ENCODE results near the gene CFAP97.
"Not testable (repeated sequence)": the region's sequence is repeated elsewhere in the genome, so short reads cannot be mapped to it uniquely, and the experiment has no call there.

CFAP97 gene

DNA sequence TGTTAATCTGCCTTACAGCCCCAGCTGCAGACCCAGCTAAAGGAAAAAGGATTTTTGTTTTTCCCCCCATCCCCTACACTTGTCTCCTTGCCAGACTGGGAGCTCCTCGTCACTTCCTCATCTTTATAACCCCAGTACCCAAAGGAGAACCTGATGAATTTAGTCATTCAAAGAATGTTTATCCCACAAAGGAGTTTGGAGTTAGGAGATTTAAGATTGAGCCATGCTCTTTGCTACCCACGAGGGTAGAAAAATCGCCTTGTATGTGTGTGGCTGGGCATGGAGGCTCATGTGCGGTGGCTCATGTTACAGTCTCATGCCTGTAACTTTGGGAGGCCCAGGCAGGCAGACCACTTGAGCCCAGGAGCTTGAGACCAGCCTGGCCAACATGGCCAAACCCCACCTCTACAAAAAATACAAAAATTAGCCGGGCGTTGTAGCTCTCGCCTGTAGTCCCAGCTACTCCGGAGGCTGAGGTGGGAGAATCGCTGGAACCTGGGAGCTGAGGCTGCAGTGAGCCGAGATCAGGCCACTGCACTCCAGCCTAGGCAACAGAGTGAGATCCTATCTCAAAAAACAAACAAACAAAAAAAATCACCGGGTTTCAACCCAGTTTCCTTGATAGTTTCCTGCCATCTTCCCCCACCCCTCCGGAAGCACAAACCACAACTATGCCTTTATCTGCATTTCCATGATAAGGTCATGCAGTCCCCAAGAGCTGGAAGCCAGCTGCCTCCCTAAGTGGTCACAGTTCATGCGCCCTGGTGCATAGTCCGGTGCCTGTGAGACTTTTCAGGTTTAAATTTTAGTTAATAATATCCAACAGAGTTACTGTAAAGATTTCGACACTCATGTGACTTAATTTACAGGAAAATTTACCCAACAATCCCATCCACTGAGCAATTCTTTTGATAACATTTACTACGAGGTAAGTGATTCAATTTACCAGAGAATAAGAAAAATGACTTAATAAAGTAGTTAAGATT is 1.5 kb downstream of the CFAP97 start:
- Histone ChIP-seq H3K9me3 (ENCODE audit: control insufficient read depth, low read length) (no peaks in the 10 kb centered on the region), H3K36me3 (ENCODE audit: control insufficient read depth, insufficient read depth, low read length) (no peaks in the 10 kb centered on the region), H3K27me3 (ENCODE audit: control insufficient read depth, insufficient read depth, low read length, poor library complexity, severe bottlenecking) (peaks cover 4% of the 10 kb centered on the region), H3K4me3 (ENCODE audit: insufficient read depth, low read depth, low read length) (peak overlapping the region; percentile 12), H3K27ac (ENCODE audit: insufficient read depth, low read depth, low read length, poor library complexity, severe bottlenecking) (no peak overlapping the region), H3K4me1 (ENCODE audit: control insufficient read depth, insufficient read depth, low read length) (peaks cover 11% of the 10 kb centered on the region)
- 70 to 76% methylated on average over 13 to 15 of the region's 16 CpGs for WGBS, 2 experiments

DNA sequence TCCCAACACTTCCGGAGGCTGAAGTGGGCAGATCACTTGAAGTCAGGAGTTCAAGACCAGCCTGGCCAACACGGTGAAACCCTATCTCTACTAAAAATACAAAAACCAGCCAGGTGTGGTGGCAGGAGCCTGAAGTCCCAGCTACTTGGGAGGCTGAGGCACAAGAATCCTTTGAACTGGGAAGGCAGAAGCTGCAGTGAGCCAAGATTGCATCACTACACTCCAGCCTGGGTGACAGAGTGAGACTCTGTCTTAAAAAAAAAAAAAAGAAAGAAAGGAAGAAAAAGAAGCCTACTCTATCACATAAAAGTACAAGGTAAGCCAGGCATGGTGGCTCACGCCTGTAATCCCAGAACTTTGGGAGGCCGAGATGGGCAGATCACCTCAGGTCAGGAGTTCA is 5.6 kb downstream of the CFAP97 start:
- H3K4me1 ChIP-seq (ENCODE audit: control insufficient read depth, insufficient read depth, low read length) = peaks cover 11% of the 10 kb centered on the region
- 90 to 91% methylated on average over 4 of the region's 4 CpGs for WGBS, 2 experiments
- H3K27ac ChIP-seq (ENCODE audit: insufficient read depth, low read depth, low read length, poor library complexity, severe bottlenecking); H3K36me3 ChIP-seq (ENCODE audit: control insufficient read depth, insufficient read depth, low read length); H3K9me3 ChIP-seq (ENCODE audit: control insufficient read depth, low read length); H3K4me3 ChIP-seq (ENCODE audit: insufficient read depth, low read depth, low read length); H3K27me3 ChIP-seq (ENCODE audit: control insufficient read depth, insufficient read depth, low read length, poor library complexity, severe bottlenecking): not testable (repeated sequence)

DNA sequence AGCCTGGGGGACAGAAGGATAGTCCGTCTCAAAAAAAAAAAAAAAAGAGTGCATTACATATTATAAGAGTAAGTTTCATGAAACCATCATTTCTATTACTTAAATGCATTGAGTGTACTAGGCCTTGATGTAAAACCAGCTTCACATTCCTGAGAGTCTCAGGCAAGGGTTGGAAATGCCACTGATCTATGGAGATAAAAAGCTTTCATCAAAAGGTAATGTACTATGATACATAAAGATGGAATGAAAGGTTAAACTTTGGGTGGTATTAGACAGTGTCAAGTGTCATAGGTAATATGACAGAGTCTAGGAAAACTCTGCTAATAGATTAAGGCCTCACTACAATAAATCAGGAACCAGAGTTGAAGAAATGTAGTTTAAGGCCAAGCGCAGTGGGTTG is 7.4 kb downstream of the CFAP97 start:
- H3K27ac ChIP-seq (ENCODE audit: insufficient read depth, low read depth, low read length, poor library complexity, severe bottlenecking) = no peak overlapping the region
- H3K4me1 ChIP-seq (ENCODE audit: control insufficient read depth, insufficient read depth, low read length) = no peaks in the 10 kb centered on the region
- H3K4me3 ChIP-seq (ENCODE audit: insufficient read depth, low read depth, low read length) = no peak overlapping the region
- WGBS, 2 experiments = 92 to 93% methylated on average over 1 to 2 of the region's 2 CpGs
- no peaks in the 10 kb centered on the region for H3K36me3 ChIP-seq (ENCODE audit: control insufficient read depth, insufficient read depth, low read length)
- no peaks in the 10 kb centered on the region for H3K27me3 ChIP-seq (ENCODE audit: control insufficient read depth, insufficient read depth, low read length, poor library complexity, severe bottlenecking)
- H3K9me3 ChIP-seq (ENCODE audit: control insufficient read depth, low read length) = no peaks in the 10 kb centered on the region

DNA sequence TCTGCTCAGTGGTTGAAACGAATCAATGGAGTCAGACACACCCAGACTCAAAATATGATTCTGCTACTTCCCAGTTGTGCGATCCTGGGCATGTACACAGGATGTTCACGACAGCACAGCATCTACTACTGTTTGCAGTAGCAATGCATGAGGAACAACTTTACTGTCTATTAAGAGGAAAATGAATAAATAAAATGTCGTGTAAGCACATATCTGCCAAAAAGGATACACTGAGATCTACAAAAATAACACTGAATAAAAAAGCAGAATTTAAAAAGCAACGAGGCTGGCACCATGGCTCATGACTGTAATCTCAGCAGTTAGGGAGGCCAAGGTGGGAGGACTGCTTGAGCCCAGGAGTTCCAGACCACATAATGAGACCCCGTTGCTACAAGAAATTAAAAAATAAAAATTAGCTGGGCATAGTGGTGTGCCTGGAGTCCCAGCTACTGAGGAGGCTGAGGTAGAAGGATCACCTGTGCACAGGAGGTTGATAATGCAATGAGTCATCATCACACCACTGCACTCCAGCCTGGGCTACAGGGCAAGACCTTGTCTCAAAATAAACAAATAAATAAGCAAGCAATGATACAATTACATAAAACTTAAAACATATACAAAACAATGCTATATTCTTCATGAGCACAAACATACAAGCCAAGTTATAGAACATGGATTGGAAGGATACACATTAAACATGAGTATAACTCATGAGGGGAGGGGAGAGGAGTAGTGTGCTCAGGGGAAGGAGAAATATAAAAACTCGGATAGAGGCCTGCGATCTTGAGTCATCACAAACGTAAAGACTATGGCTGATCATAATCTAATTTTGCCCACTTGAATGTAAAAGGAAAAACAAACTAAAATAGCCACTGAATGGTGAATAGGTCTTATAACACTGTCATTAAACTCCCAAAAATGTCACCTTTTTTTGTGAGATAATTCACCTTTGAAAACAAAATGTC is 8.6 kb downstream of the CFAP97 start:
- no peaks in the 10 kb centered on the region for H3K4me1 ChIP-seq (ENCODE audit: control insufficient read depth, insufficient read depth, low read length)
- no peaks in the 10 kb centered on the region for H3K9me3 ChIP-seq (ENCODE audit: control insufficient read depth, low read length)
- no peaks in the 10 kb centered on the region for H3K27me3 ChIP-seq (ENCODE audit: control insufficient read depth, insufficient read depth, low read length, poor library complexity, severe bottlenecking)
- H3K4me3 ChIP-seq (ENCODE audit: insufficient read depth, low read depth, low read length) = no peak overlapping the region
- no peaks in the 10 kb centered on the region for H3K36me3 ChIP-seq (ENCODE audit: control insufficient read depth, insufficient read depth, low read length)
- 92 to 94% methylated on average over 9 of the region's 9 CpGs for WGBS, 2 experiments
- no peak overlapping the region for H3K27ac ChIP-seq (ENCODE audit: insufficient read depth, low read depth, low read length, poor library complexity, severe bottlenecking)

GRCh38 chr4:185192059-185192458 is 11.7 kb downstream of the CFAP97 start:
- Histone ChIP-seq H3K36me3 (ENCODE audit: control insufficient read depth, insufficient read depth, low read length) (peaks cover 4% of the 10 kb centered on the region), H3K27ac (ENCODE audit: insufficient read depth, low read depth, low read length, poor library complexity, severe bottlenecking) (no peak overlapping the region), H3K27me3 (ENCODE audit: control insufficient read depth, insufficient read depth, low read length, poor library complexity, severe bottlenecking) (no peaks in the 10 kb centered on the region), H3K9me3 (ENCODE audit: control insufficient read depth, low read length) (no peaks in the 10 kb centered on the region), H3K4me3 (ENCODE audit: insufficient read depth, low read depth, low read length) (no peak overlapping the region), H3K4me1 (ENCODE audit: control insufficient read depth, insufficient read depth, low read length) (no peaks in the 10 kb centered on the region)
- 100% methylated on average over 1 of the region's 1 CpG; no CpG with 5 or more reads in 1 of the 2 experiments for WGBS, 2 experiments

- no peak overlapping the region for H3K27ac ChIP-seq (ENCODE audit: insufficient read depth, low read depth, low read length, poor library complexity, severe bottlenecking)
- H3K36me3 ChIP-seq (ENCODE audit: control insufficient read depth, insufficient read depth, low read length) = peaks cover 4% of the 10 kb centered on the region
- H3K4me1 ChIP-seq (ENCODE audit: control insufficient read depth, insufficient read depth, low read length) = no peaks in the 10 kb centered on the region
- H3K9me3 ChIP-seq (ENCODE audit: control insufficient read depth, low read length) = no peaks in the 10 kb centered on the region
- H3K27me3 ChIP-seq (ENCODE audit: control insufficient read depth, insufficient read depth, low read length, poor library complexity, severe bottlenecking) = no peaks in the 10 kb centered on the region
- 92 to 95% methylated on average over 6 of the region's 6 CpGs for WGBS, 2 experiments
- no peak overlapping the region for H3K4me3 ChIP-seq (ENCODE audit: insufficient read depth, low read depth, low read length)
These were observed 13.4 kb downstream of the CFAP97 start for GRCh38 chr4:185190306-185190856.

DNA sequence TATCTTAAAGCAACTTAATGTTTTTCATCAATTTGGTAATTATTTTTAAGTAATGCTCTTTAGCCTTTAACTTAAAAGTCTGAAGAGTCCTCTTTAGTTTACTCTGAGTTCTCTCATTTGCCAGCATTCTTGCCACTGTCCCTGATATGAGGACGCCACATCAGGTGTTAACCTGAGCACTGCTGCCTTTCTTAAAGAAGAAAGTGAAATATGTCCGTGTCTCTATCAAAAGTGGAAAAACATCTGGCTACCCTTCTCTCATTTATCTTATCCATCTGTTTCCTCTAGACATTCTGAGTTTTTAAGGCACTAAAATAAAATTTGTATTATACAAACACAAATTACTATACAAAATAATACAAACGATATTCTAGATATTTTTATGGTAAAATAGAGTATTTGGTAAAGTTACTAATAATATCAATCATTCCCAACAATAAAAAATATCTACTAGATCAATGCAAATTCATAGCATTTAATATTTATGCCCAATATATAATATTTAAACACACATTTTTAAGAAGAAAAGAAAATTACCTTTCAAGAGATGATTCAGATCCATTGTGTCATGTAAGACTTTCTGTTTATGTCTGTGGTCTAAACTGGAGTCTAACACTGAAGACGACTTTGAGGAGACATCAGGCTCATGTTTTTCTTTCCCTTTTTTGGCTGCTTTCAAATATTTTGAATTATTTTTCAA is 14.0 kb downstream of the CFAP97 start:
- Histone ChIP-seq H3K27ac (ENCODE audit: insufficient read depth, low read depth, low read length, poor library complexity, severe bottlenecking) (no peak overlapping the region), H3K36me3 (ENCODE audit: control insufficient read depth, insufficient read depth, low read length) (peaks cover 4% of the 10 kb centered on the region), H3K4me3 (ENCODE audit: insufficient read depth, low read depth, low read length) (no peak overlapping the region), H3K4me1 (ENCODE audit: control insufficient read depth, insufficient read depth, low read length) (no peaks in the 10 kb centered on the region), H3K9me3 (ENCODE audit: control insufficient read depth, low read length) (no peaks in the 10 kb centered on the region), H3K27me3 (ENCODE audit: control insufficient read depth, insufficient read depth, low read length, poor library complexity, severe bottlenecking) (no peaks in the 10 kb centered on the region)
- WGBS, 2 experiments = 94 to 96% methylated on average over 3 of the region's 4 CpGs

DNA sequence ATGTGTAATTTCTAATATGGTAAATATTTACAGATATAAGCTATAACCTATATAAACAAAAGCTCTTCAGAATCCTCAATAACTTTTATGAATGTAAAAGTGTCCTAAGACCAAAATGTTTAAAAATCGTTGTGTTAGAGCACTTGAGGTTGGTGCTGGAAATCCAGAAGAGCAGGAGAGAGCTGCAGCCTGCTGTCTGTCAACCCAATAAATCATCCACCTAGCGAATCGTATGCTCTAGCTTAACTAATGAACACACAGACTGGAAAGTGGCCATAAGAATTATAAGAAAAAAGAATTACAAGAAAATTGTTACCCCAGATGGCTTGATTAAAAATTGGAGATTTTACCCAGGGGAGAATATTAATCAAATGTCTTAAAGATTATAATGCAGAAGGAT is 17.0 kb downstream of the CFAP97 start:
- Histone ChIP-seq H3K36me3 (ENCODE audit: control insufficient read depth, insufficient read depth, low read length) (peaks cover 4% of the 10 kb centered on the region), H3K4me3 (ENCODE audit: insufficient read depth, low read depth, low read length) (no peak overlapping the region), H3K9me3 (ENCODE audit: control insufficient read depth, low read length) (no peaks in the 10 kb centered on the region), H3K27me3 (ENCODE audit: control insufficient read depth, insufficient read depth, low read length, poor library complexity, severe bottlenecking) (no peaks in the 10 kb centered on the region), H3K4me1 (ENCODE audit: control insufficient read depth, insufficient read depth, low read length) (no peaks in the 10 kb centered on the region), H3K27ac (ENCODE audit: insufficient read depth, low read depth, low read length, poor library complexity, severe bottlenecking) (no peak overlapping the region)
- 97 to 100% methylated on average over 1 to 3 of the region's 3 CpGs for WGBS, 2 experiments

GRCh38 chr4:185183622-185184281 is 20.0 kb downstream of the CFAP97 start:
- 47 to 53% methylated on average over 5 to 6 of the region's 6 CpGs for WGBS, 2 experiments
- Histone ChIP-seq H3K36me3 (ENCODE audit: control insufficient read depth, insufficient read depth, low read length) (peaks cover 7% of the 10 kb centered on the region), H3K4me3 (ENCODE audit: insufficient read depth, low read depth, low read length) (no peak overlapping the region), H3K27ac (ENCODE audit: insufficient read depth, low read depth, low read length, poor library complexity, severe bottlenecking) (no peak overlapping the region), H3K9me3 (ENCODE audit: control insufficient read depth, low read length) (no peaks in the 10 kb centered on the region), H3K4me1 (ENCODE audit: control insufficient read depth, insufficient read depth, low read length) (no peaks in the 10 kb centered on the region), H3K27me3 (ENCODE audit: control insufficient read depth, insufficient read depth, low read length, poor library complexity, severe bottlenecking) (no peaks in the 10 kb centered on the region)

Measured in ectodermal cell (in vitro differentiated cells).